ENCODE results near the gene INSL3. TPM values are rescaled to one million over a fixed set of nuclear protein-coding genes. Genes with fewer than 3 reads are reported as not detected.

INSL3 gene
- total and polyA plus RNA-seq, 2 donors (not counting 1 experiment from before 2014, with no cell fraction given): not detected

GRCh38 chr19:17811103-17811502 lies 10.2 kb downstream of the INSL3 start:
- H4K20me1 ChIP-seq (ENCODE audit: control insufficient read depth, extremely low read depth, insufficient read depth, low read length): no peaks in the 10 kb centered on the region
- no peaks in the 10 kb centered on the region for H3K79me2 ChIP-seq (ENCODE audit: control insufficient read depth, insufficient read depth, low read length)
- no peaks in the 10 kb centered on the region for H3K9me3 ChIP-seq (ENCODE audit: control insufficient read depth, insufficient read depth, low read depth, low read length)
- no peak overlapping the region for H3K27ac ChIP-seq (ENCODE audit: insufficient read depth, low read length)
- TF ChIP-seq EZH2 (IDR thresholded peaks at IDR 0.05; ENCODE audit: low read length, missing control alignments) (no peak), CTCF (conservative IDR thresholded peaks at IDR 0.05 in 1 of 2, IDR thresholded peaks at IDR 0.05 in 1 of 2; ENCODE audit: low read depth in 1 of 2, low read length in 2 of 2) (no peak)
- no peaks in the 10 kb centered on the region for H3K4me1 ChIP-seq (ENCODE audit: control insufficient read depth, extremely low read depth, insufficient read depth, low read length)
- no peaks in the 10 kb centered on the region for H3K27me3 ChIP-seq (ENCODE audit: control insufficient read depth, insufficient read depth, low read length)
- H3K36me3 ChIP-seq (ENCODE audit: control insufficient read depth, insufficient read depth, low read length): no peaks in the 10 kb centered on the region
- H3K4me3 ChIP-seq (replicated peaks in 1 of 4; ENCODE audit: control extremely low read depth in 1 of 4, insufficient read depth in 1 of 4, low read depth in 3 of 4, low read length in 4 of 4): no peak overlapping the region
- H3K4me2 ChIP-seq (ENCODE audit: extremely low read depth, insufficient read depth, low read length): no peak overlapping the region
- no peak for DNase-seq (ENCODE audit: low read depth in 2 of 2)
- H2AFZ ChIP-seq (ENCODE audit: low read length): no peak overlapping the region
- no peak overlapping the region for H3K9ac ChIP-seq (ENCODE audit: insufficient read depth, low read length)

GRCh38 chr19:17807731-17808316 lies 13.5 kb downstream of the INSL3 start:
- Histone ChIP-seq H2AFZ (ENCODE audit: low read length) (no peak overlapping the region), H3K36me3 (ENCODE audit: control insufficient read depth, insufficient read depth, low read length) (no peaks in the 10 kb centered on the region), H3K27me3 (ENCODE audit: control insufficient read depth, insufficient read depth, low read length) (no peaks in the 10 kb centered on the region), H3K9me3 (ENCODE audit: control insufficient read depth, insufficient read depth, low read depth, low read length) (no peaks in the 10 kb centered on the region), H3K4me2 (ENCODE audit: extremely low read depth, insufficient read depth, low read length) (no peak overlapping the region), H3K27ac (ENCODE audit: insufficient read depth, low read length) (no peak overlapping the region), H3K79me2 (ENCODE audit: control insufficient read depth, insufficient read depth, low read length) (no peaks in the 10 kb centered on the region), H3K4me3 (replicated peaks in 1 of 4; ENCODE audit: control extremely low read depth in 1 of 4, insufficient read depth in 1 of 4, low read depth in 3 of 4, low read length in 4 of 4) (no peak overlapping the region), H3K9ac (ENCODE audit: insufficient read depth, low read length) (no peak overlapping the region), H3K4me1 (ENCODE audit: control insufficient read depth, extremely low read depth, insufficient read depth, low read length) (no peaks in the 10 kb centered on the region), H4K20me1 (ENCODE audit: control insufficient read depth, extremely low read depth, insufficient read depth, low read length) (no peaks in the 10 kb centered on the region)
- TF ChIP-seq CTCF (conservative IDR thresholded peaks at IDR 0.05 in 1 of 2, IDR thresholded peaks at IDR 0.05 in 1 of 2; ENCODE audit: low read depth in 1 of 2, low read length in 2 of 2): no peak
- TF ChIP-seq EZH2 (IDR thresholded peaks at IDR 0.05; ENCODE audit: low read length, missing control alignments): no peak
- no peak for DNase-seq (ENCODE audit: low read depth in 2 of 2)

- TF ChIP-seq CTCF (conservative IDR thresholded peaks at IDR 0.05 in 1 of 2, IDR thresholded peaks at IDR 0.05 in 1 of 2; ENCODE audit: low read depth in 1 of 2, low read length in 2 of 2) (no peak), EZH2 (IDR thresholded peaks at IDR 0.05; ENCODE audit: low read length, missing control alignments) (no peak)
- Histone ChIP-seq H3K27me3 (ENCODE audit: control insufficient read depth, insufficient read depth, low read length) (no peaks in the 10 kb centered on the region), H2AFZ (ENCODE audit: low read length) (no peak overlapping the region), H3K79me2 (ENCODE audit: control insufficient read depth, insufficient read depth, low read length) (no peaks in the 10 kb centered on the region), H3K4me1 (ENCODE audit: control insufficient read depth, extremely low read depth, insufficient read depth, low read length) (no peaks in the 10 kb centered on the region), H3K9me3 (ENCODE audit: control insufficient read depth, insufficient read depth, low read depth, low read length) (no peaks in the 10 kb centered on the region), H3K4me2 (ENCODE audit: extremely low read depth, insufficient read depth, low read length) (no peak overlapping the region), H3K36me3 (ENCODE audit: control insufficient read depth, insufficient read depth, low read length) (no peaks in the 10 kb centered on the region), H4K20me1 (ENCODE audit: control insufficient read depth, extremely low read depth, insufficient read depth, low read length) (no peaks in the 10 kb centered on the region), H3K27ac (ENCODE audit: insufficient read depth, low read length) (no peak overlapping the region), H3K9ac (ENCODE audit: insufficient read depth, low read length) (no peak overlapping the region), H3K4me3 (replicated peaks in 1 of 4; ENCODE audit: control extremely low read depth in 1 of 4, insufficient read depth in 1 of 4, low read depth in 3 of 4, low read length in 4 of 4) (no peak overlapping the region)
- no peak for DNase-seq (ENCODE audit: low read depth in 2 of 2)
These were observed 14.4 kb downstream of the INSL3 start for GRCh38 chr19:17806945-17807344.
